ENCODE data around the gene KAZN.
"Not testable (repeated sequence)": the region's sequence is repeated elsewhere in the genome, so short reads cannot be mapped to it uniquely, and the experiment has no call there.

KAZN gene

DNA sequence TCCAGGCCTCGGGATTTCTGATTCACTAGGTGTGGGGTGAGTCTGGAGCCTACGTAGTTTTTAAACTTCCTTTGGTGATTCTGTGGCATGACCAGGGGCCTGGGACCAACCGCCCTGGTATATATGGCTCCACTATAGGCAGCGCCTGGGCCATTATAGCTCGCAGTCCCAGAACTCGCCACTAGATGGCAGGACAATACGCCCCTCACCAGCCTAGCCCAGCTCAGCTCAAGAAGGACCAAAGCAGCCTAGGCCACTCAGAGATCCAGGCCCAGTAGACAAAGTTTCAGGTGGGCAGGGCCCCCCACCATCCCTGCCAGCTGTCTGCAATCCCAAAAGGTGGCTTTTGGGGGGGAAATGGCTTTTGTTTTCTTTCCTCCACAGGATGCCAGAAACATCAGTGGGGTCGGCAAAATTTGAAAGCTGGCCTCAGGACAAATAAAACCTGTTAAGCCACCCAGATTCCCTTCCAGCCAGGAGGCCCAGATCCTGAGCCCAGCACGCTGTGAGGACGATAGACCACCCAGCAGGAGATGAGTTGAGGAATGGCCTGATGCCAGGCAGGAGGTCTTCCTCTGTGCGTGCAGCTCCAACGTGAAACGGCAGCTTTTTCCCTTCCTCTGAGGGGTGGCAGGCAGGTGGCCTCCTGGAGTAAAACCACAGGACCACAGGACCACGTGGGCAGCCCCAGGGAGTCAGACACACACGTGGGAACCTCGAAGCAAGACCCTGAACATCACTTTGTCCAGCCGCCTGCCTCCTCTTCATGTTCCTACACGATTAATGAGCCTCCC is 530.2 kb downstream of the KAZN start:
- peak; percentile 43 for DNase-seq (ENCODE audit: insufficient read length, low spot score)
- FAIRE-seq: no peak
- TF ChIP-seq CTCF (IDR thresholded peaks at IDR 0.05; ENCODE audit: insufficient read depth, missing control alignments): peak; percentile 91

DNA sequence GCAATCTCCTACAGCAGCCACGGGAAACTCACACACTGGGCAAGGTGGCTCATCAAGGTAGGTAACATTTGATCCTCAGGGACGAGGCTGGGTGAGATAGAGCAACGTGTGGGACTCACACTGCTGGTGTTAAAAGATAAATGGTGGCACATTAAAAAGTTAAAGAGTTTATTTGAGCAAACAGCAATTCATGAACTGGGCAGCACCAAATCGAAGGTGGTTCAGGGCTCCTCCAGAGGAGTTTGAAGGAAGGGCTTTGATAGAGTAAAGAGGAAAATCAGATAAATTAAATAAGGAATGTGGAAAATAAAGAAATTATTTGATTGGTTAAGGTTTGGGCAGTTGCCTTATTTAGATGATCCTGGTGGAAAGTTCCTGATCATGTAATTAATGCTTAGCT is 531.5 kb downstream of the KAZN start:
- FAIRE-seq (no peak), DNase-seq (ENCODE audit: insufficient read length, low spot score) (no peak)
- no peak for TF ChIP-seq CTCF (IDR thresholded peaks at IDR 0.05; ENCODE audit: insufficient read depth, missing control alignments)

DNA sequence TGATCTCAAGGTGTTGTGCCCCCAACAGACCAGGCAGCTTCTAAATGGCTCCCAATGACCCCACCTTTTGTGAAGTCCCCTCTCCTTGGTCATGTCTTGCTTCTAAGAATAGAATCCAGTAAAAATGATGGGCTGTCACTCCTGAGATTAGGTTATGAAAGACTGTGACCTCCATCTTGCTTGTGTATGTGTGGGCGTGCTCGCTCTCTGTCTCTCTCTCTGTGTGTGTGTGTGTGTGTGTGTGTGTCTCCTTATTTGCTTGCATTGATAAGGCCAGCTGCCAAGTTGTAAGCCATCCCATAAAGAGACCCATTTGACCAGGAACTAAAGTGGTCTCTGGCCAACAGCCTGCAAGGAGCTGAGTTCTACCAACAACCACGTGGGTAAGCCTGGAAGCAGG is 532.1 kb downstream of the KAZN start:
- FAIRE-seq: no peak
- TF ChIP-seq CTCF (IDR thresholded peaks at IDR 0.05; ENCODE audit: insufficient read depth, missing control alignments): no peak

DNA sequence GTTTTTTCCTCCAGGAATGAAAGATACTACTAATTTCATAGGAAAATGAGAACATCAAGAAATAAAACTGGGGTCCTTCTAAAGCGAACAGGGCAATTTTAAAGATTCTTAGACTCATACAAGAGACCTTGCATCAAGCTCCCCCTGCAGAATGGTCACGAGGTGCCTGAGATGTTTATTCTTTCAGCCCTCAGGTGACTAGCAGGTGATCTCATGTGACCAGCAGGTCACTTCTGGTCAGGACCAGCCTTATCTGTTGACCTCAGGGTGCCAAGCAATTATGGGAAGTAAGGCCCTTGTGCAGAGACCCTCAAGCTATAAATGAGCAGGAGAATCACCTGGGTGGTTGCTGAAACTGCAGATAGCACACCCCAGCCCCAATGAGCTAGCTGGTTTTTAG is 534.5 kb downstream of the KAZN start:
- TF ChIP-seq CTCF (IDR thresholded peaks at IDR 0.05; ENCODE audit: insufficient read depth, missing control alignments): no peak
- FAIRE-seq (no peak), DNase-seq (ENCODE audit: insufficient read length, low spot score) (no peak)

More for the DNA sequence above, 532.1 kb downstream of the KAZN start:
- DNase-seq (ENCODE audit: insufficient read length, low spot score): no peak

DNA sequence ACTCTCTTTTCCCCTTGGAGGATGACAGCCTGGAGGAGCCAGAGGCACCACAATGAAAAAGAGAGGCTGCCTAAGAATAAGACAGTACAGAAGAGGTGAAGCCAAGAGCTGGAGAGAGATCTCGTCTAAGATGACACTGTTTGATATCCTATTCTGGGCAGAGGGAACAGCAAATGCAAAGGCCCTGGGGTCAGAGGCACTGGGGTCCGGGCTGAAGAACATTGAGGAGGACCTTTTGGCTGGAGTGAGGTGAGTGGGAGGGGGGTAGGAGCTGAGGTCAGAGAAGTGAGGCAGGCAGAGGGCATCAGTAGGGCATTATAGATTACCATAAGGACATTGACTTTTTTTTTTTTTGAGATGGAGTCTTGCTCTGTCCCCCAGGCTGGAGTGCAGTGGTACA is 535.8 kb downstream of the KAZN start:
- DNase-seq (ENCODE audit: insufficient read length, low spot score): no peak
- no peak for FAIRE-seq
- TF ChIP-seq CTCF (IDR thresholded peaks at IDR 0.05; ENCODE audit: insufficient read depth, missing control alignments): no peak

DNA sequence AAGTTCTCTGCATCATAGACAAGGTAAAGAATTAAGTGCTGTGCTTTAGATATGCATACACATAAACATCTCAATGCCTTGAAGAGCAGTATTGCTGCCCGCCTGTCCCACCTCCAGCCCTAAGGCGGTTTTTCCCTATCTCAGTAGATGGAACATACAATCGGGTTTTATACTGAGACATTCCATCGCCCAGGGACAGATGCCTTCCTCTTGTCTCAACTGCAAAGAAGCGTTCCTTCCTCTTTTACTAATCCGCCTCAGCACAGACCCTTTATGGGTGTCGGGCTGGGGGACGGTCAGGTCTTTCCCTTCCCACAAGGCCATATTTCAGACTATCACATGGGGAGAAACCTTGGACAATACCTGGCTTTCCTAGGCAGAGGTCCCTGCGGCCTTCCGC is 537.1 kb downstream of the KAZN start:
- FAIRE-seq; DNase-seq (ENCODE audit: insufficient read length, low spot score): not testable (repeated sequence)

GRCh38 chr1:15137809-15138208 is 539.3 kb downstream of the KAZN start:
- FAIRE-seq (no peak), DNase-seq (ENCODE audit: insufficient read length, low spot score) (no peak)
- TF ChIP-seq CTCF (IDR thresholded peaks at IDR 0.05; ENCODE audit: insufficient read depth, missing control alignments): no peak
